Hepatocyte (in vitro differentiated cells): ENCODE data around the gene ZNF598. TPM values are rescaled to one million over a fixed set of nuclear protein-coding genes. Genes with fewer than 3 reads are reported as not detected.
A peak's percentile ranks its signal among the peaks of the same experiment; 100 is the strongest.

Experiments
- DNase-seq: peaks from one replicate; pipeline ENCODE4 v3.0.0-alpha.2; 2016; ENCODE audit warnings: low spot score
- H2AFZ ChIP-seq: fragments of 200-600 bp; sonication (generic); 2 replicates; pipeline ENCODE4 v1.6.0; 2016; ENCODE audit warnings: antibody characterized with exemption, mild to moderate bottlenecking
- H3K27ac ChIP-seq: fragments of 200-600 bp; sonication (generic); 2 replicates; pipeline ENCODE4 v1.5.1; 2016; ENCODE audit warnings: mild to moderate bottlenecking
- H3K27me3 ChIP-seq: fragments of 200-600 bp; sonication (generic); 2 replicates; pipeline ENCODE4 v1.6.1; 2016
- H3K36me3 ChIP-seq: fragments of 200-600 bp; sonication (generic); replicated peaks from 2 replicates; pipeline ENCODE4 v1.5.1; 2016; ENCODE audit warnings: low read depth; ENCODE audit not compliant: insufficient read depth
- H3K4me1 ChIP-seq: fragments of 200-600 bp; sonication (generic); 2 replicates; pipeline ENCODE4 v1.5.1; 2016; ENCODE audit warnings: mild to moderate bottlenecking, moderate library complexity; ENCODE audit not compliant: insufficient read depth
- H3K4me2 ChIP-seq: fragments of 200-600 bp; sonication (generic); 2 replicates; pipeline ENCODE4 v1.6.0; 2016
- H3K4me3 ChIP-seq: fragments of 200-600 bp; sonication (generic); 2 replicates; pipeline ENCODE4 v1.5.1; 2016; ENCODE audit warnings: mild to moderate bottlenecking
- H3K79me2 ChIP-seq: fragments of 200-600 bp; sonication (generic); 2 replicates; pipeline ENCODE4 v1.6.0; 2017; ENCODE audit warnings: mild to moderate bottlenecking
- H3K9me2 ChIP-seq: fragments of 200-600 bp; sonication (generic); replicated peaks from 2 replicates; pipeline ENCODE4 v1.6.0; 2017; ENCODE audit warnings: mild to moderate bottlenecking; ENCODE audit not compliant: insufficient read depth
- H3K9me3 ChIP-seq: fragments of 200-600 bp; sonication (generic); 2 replicates; pipeline ENCODE4 v1.5.1; 2016; ENCODE audit warnings: low read depth, mild to moderate bottlenecking
- H4K20me1 ChIP-seq: fragments of 200-600 bp; sonication (generic); 2 replicates; pipeline ENCODE4 v1.6.0; 2016; ENCODE audit warnings: mild to moderate bottlenecking; ENCODE audit not compliant: insufficient read depth, poor library complexity, severe bottlenecking
- EZH2 ChIP-seq: fragments of 200-600 bp; sonication (generic); IDR thresholded peaks from 2 replicates; pipeline ENCODE4 v1.6.1; 2016; ENCODE audit warnings: antibody characterized with exemption, mild to moderate bottlenecking, borderline replicate concordance
- EZH2phosphoT487 ChIP-seq: fragments of 200-600 bp; sonication (generic); IDR thresholded peaks from one replicate; pipeline ENCODE4 v1.6.1; 2018; ENCODE audit warnings: antibody characterized with exemption, mild to moderate bottlenecking, low read depth, moderate library complexity; ENCODE audit not compliant: unreplicated experiment, severe bottlenecking
- WGBS: methylation state at CpG from one replicate; pipeline ENCODE4 v1.1.6; 2016; ENCODE audit warnings: low lambda C conversion rate; ENCODE audit errors: missing lambda C conversion rate; 5-methylcytosine and 5-hydroxymethylcytosine counted together
- polyA plus RNA-seq: library from polyadenylated mRNA; unstranded; fragments of >200 nt; fragmentation: Nextera tagmentation; extraction: Ambion mirVana; gene quantifications from 2 replicates; pipeline ENCODE4 v1.2.1, GENCODE V29; 2016
- total RNA-seq: library from RNA; depleted of rRNA; stranded (reverse); fragments of >200 nt; gene quantifications from 2 replicates; pipeline ENCODE4 v1.2.3, GENCODE V29; 2014
- TF ChIP-seq, protein P1 (sequence below): fragments of 200-600 bp; sonication (generic); IDR thresholded peaks from 2 replicates; pipeline ENCODE4 v1.5.1; 2016; ENCODE audit warnings: antibody characterized with exemption, mild to moderate bottlenecking; ENCODE audit not compliant: poor library complexity

ZNF598 gene
- total and polyA plus RNA-seq, 2 experiments from 2014 or later, result 22.8 to 29.5 TPM

DNA sequence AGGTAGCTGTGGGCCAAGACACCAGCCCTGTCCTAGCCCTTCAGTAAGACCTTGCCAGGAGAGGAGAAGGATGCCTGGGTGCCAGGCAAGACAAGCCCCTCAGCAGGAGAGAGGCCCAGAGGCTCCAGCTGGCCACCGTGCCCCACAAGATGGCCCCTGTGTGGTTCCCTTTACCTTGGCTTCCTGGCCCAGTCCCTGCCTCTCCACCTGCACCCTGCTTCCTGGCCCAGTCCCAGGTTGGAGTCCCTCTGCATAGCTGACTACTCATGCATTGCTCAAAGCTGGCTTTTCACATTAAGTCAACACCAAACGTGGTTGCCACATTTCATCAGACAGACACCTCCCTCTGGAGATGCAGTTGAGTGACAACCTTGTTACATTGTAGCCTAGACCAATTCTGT, 15.9 kb downstream of the ZNF598 start:
- Histone ChIP-seq H3K36me3 (no peaks in the 10 kb centered on the region), H3K79me2 (no peaks in the 10 kb centered on the region), H3K27ac (no peak overlapping the region), H3K9me2 (no peaks in the 10 kb centered on the region), H3K4me2 (no peak overlapping the region), H3K4me1 (peaks cover 28% of the 10 kb centered on the region), H2AFZ (no peak overlapping the region), H3K27me3 (peaks cover 22% of the 10 kb centered on the region), H4K20me1 (no peaks in the 10 kb centered on the region), H3K4me3 (no peak overlapping the region), H3K9me3 (no peaks in the 10 kb centered on the region)
- DNase-seq, result no peak
- 65% methylated on average over 2 of the region's 2 CpGs for WGBS
- TF ChIP-seq, protein P1, sequence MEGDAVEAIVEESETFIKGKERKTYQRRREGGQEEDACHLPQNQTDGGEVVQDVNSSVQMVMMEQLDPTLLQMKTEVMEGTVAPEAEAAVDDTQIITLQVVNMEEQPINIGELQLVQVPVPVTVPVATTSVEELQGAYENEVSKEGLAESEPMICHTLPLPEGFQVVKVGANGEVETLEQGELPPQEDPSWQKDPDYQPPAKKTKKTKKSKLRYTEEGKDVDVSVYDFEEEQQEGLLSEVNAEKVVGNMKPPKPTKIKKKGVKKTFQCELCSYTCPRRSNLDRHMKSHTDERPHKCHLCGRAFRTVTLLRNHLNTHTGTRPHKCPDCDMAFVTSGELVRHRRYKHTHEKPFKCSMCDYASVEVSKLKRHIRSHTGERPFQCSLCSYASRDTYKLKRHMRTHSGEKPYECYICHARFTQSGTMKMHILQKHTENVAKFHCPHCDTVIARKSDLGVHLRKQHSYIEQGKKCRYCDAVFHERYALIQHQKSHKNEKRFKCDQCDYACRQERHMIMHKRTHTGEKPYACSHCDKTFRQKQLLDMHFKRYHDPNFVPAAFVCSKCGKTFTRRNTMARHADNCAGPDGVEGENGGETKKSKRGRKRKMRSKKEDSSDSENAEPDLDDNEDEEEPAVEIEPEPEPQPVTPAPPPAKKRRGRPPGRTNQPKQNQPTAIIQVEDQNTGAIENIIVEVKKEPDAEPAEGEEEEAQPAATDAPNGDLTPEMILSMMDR, result no peak
- no peak for TF ChIP-seq EZH2phosphoT487

DNA sequence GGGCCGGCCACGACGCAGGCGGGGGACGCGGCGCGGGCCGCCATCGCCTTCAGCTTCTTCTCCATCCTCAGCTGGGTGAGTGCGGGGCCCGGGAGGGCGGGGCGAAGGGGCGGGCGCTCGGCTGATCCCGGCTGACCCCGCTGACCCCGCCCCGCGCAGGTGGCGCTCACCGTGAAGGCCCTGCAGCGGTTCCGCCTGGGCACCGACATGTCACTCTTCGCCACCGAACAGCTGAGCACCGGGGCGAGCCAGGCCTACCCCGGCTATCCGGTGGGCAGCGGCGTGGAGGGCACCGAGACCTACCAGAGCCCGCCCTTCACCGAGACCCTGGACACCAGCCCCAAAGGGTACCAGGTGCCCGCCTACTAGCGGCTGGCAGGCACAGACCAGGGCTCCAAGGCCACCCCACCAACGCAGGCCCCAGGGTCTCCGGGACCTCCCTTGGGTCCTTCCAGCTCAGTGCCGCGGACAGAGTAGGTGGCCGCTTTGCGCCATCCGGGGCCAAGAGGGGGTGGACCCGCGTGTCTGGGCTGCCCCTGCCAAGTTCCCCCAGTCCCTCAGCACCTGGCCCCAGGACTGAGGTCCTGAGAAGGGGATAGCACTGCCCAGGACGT, 16.8 kb downstream of the ZNF598 start:
- Histone ChIP-seq H3K79me2 (no peaks in the 10 kb centered on the region), H3K9me2 (no peaks in the 10 kb centered on the region), H3K27me3 (peaks cover 27% of the 10 kb centered on the region), H4K20me1 (no peaks in the 10 kb centered on the region), H3K9me3 (no peaks in the 10 kb centered on the region), H2AFZ (no peak overlapping the region), H3K4me1 (peaks cover 24% of the 10 kb centered on the region), H3K27ac (no peak overlapping the region), H3K4me3 (no peak overlapping the region), H3K4me2 (peak overlapping the region; percentile 82), H3K36me3 (no peaks in the 10 kb centered on the region)
- no peak for DNase-seq
- TF ChIP-seq EZH2 (no peak), EZH2phosphoT487 (no peak)
- TF ChIP-seq, protein P1, result no peak
- WGBS, result 87% methylated on average over 26 of the region's 50 CpGs

DNA sequence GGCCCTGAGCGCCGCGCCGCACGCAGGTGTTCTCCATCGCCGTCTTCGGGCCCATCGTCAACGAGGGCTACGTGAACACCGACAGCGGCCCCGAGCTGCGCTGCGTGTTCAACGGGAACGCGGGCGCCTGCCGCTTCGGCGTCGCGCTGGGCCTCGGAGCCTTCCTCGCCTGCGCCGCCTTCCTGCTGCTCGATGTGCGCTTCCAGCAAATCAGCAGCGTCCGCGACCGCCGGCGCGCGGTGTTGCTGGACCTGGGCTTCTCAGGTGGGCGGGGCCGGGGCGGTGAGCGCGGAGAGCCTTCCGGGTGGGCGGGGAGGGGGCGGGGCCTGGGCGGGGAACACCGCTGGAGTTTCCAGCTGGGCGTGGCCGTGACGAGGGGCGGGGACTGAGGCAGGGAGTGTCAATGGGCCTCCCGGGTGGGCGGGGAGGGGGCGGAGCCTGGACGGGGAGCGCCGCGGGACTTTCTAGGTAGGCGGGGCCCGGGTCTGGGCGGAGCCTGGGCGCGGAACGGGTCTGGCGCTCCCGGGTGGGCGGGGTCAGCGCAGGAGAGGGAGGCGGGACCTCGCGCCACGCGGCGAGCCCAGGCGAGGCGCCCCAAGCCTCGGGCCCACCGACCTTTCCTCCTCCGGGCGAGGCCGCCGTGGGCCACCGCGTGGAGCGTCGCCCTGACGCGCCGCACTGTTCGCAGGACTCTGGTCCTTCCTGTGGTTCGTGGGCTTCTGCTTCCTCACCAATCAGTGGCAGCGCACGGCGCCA, 17.5 kb downstream of the ZNF598 start:
- H3K9me2 ChIP-seq, result no peaks in the 10 kb centered on the region
- no peak overlapping the region for H3K27ac ChIP-seq
- no peaks in the 10 kb centered on the region for H3K9me3 ChIP-seq
- no peaks in the 10 kb centered on the region for H3K79me2 ChIP-seq
- H3K4me2 ChIP-seq, result peak overlapping the region; percentile 82
- DNase-seq, result peak; percentile 95
- no peak overlapping the region for H3K4me3 ChIP-seq
- WGBS, result 9% methylated on average over 49 of the region's 96 CpGs
- H3K36me3 ChIP-seq, result no peaks in the 10 kb centered on the region
- H4K20me1 ChIP-seq, result no peaks in the 10 kb centered on the region
- TF ChIP-seq EZH2, result no peak
- TF ChIP-seq EZH2phosphoT487, result no peak
- TF ChIP-seq, protein P1, result no peak
- H2AFZ ChIP-seq, result peak overlapping the region; percentile 64
- peaks cover 27% of the 10 kb centered on the region for H3K27me3 ChIP-seq
- peaks cover 24% of the 10 kb centered on the region for H3K4me1 ChIP-seq
